GM23338 (cell line): Measurements from ENCODE around the gene ODR4. TPM values are rescaled to one million over a fixed set of nuclear protein-coding genes. Genes with fewer than 3 reads are reported as not detected.

ENCODE experiments used
- ATAC-seq: fragments of 200-7000 bp; cut with Tn5 transposase; 3 replicates; pipeline ENCODE4 v1.9.1; 2020
- DNase-seq: peaks from one replicate; pipeline ENCODE4 v3.0.0-alpha.2; 2015; ENCODE audit warnings: low spot score
- H2AFZ ChIP-seq: fragments of 200-600 bp; sonication (generic); 2 replicates; pipeline ENCODE4 v1.8.0; 2016; ENCODE audit warnings: antibody characterized with exemption, mild to moderate bottlenecking, moderate library complexity
- H3F3A ChIP-seq: fragments of 200-600 bp; sonication (generic); replicated peaks from 2 replicates; pipeline ENCODE4 v1.8.0; 2017; ENCODE audit warnings: antibody characterized with exemption, mixed run types, low read depth
- H3K27ac ChIP-seq: fragments of 200-600 bp; sonication (generic); 2 replicates; pipeline ENCODE4 v1.6.1; 2016; ENCODE audit warnings: low read depth
- H3K27me3 ChIP-seq: fragments of 200-600 bp; sonication (generic); 2 replicates; pipeline ENCODE4 v1.8.0; 2016; ENCODE audit warnings: mild to moderate bottlenecking, mixed run types, moderate library complexity; ENCODE audit not compliant: insufficient read depth
- H3K36me3 ChIP-seq: fragments of 200-600 bp; sonication (generic); 2 replicates; pipeline ENCODE4 v1.8.0; 2016; ENCODE audit warnings: mild to moderate bottlenecking; ENCODE audit not compliant: insufficient read depth
- H3K4me1 ChIP-seq: fragments of 200-600 bp; sonication (generic); 2 replicates; pipeline ENCODE4 v1.8.0; 2016; ENCODE audit warnings: mild to moderate bottlenecking, moderate library complexity; ENCODE audit not compliant: insufficient read depth
- H3K4me2 ChIP-seq: fragments of 200-600 bp; sonication (generic); 2 replicates; pipeline ENCODE4 v1.7.1; 2017; ENCODE audit warnings: mixed run types
- H3K4me3 ChIP-seq: fragments of 200-600 bp; sonication (generic); 2 replicates; pipeline ENCODE4 v1.6.1; 2016; ENCODE audit warnings: mixed run types
- H3K79me2 ChIP-seq: fragments of 200-600 bp; sonication (generic); replicated peaks from 2 replicates; pipeline ENCODE4 v1.8.0; 2017; ENCODE audit warnings: mild to moderate bottlenecking; ENCODE audit not compliant: insufficient read depth
- H3K9me2 ChIP-seq: fragments of 200-600 bp; sonication (generic); 2 replicates; pipeline ENCODE4 v1.8.0; 2017; ENCODE audit not compliant: insufficient read depth
- H4K20me1 ChIP-seq: fragments of 200-600 bp; sonication (generic); replicated peaks from 2 replicates; pipeline ENCODE4 v1.8.0; 2017; ENCODE audit warnings: mild to moderate bottlenecking; ENCODE audit not compliant: insufficient read depth
- H3K27ac Mint-ChIP-seq: 2 replicates; pipeline ENCODE4 v1.8.0; 2020; ENCODE audit warnings: inconsistent platforms, mild to moderate bottlenecking, moderate library complexity, mixed read lengths
- H3K27me3 Mint-ChIP-seq: 3 replicates; pipeline ENCODE4 v1.8.0; 2022; ENCODE audit warnings: low read depth, mild to moderate bottlenecking, moderate library complexity, mixed read lengths, inconsistent platforms; ENCODE audit not compliant: insufficient read depth, poor library complexity
- H3K36me3 Mint-ChIP-seq: 3 replicates; pipeline ENCODE4 v1.8.0; 2021; ENCODE audit warnings: low read depth, mild to moderate bottlenecking, inconsistent platforms, moderate library complexity, mixed read lengths
- H3K4me1 Mint-ChIP-seq: 3 replicates; pipeline ENCODE4 v1.8.0; 2020; ENCODE audit warnings: mild to moderate bottlenecking, inconsistent platforms, mixed read lengths
- H3K4me3 Mint-ChIP-seq: 3 replicates; pipeline ENCODE4 v1.8.0; 2021; ENCODE audit warnings: moderate library complexity, mild to moderate bottlenecking, inconsistent platforms, mixed read lengths
- H3K9me3 Mint-ChIP-seq: 3 replicates; pipeline ENCODE4 v1.8.0; 2020; ENCODE audit warnings: moderate library complexity, mild to moderate bottlenecking, inconsistent platforms, mixed read lengths
- CREB1 ChIP-seq: fragments of 250-450 bp; sonication (Bioruptor Pico); IDR thresholded peaks from 2 replicates; pipeline ENCODE4 v1.5.0; 2020; ENCODE audit warnings: low read depth, mild to moderate bottlenecking, moderate library complexity
- ETS1 ChIP-seq: IDR thresholded peaks from 2 replicates; pipeline ENCODE4 v1.6.1; 2016; ENCODE audit warnings: antibody characterized with exemption
- EZH2 ChIP-seq: fragments of 200-600 bp; sonication (generic); IDR thresholded peaks from one replicate; pipeline ENCODE4 v1.8.0; 2017; ENCODE audit warnings: antibody characterized with exemption, mild to moderate bottlenecking, low read depth; ENCODE audit not compliant: unreplicated experiment
- EZH2phosphoT487 ChIP-seq: fragments of 200-600 bp; sonication (generic); IDR thresholded peaks from one replicate; pipeline ENCODE4 v1.8.1; 2018; ENCODE audit warnings: antibody characterized with exemption; ENCODE audit not compliant: unreplicated experiment
- JUNB ChIP-seq: IDR thresholded peaks from one replicate; pipeline ENCODE4 v1.6.1; 2016; ENCODE audit warnings: antibody characterized with exemption; ENCODE audit not compliant: unreplicated experiment
- NANOG ChIP-seq: IDR thresholded peaks from 2 replicates; pipeline ENCODE4 v1.6.1; 2016; ENCODE audit warnings: antibody characterized with exemption, borderline replicate concordance
- POLR2AphosphoS5 ChIP-seq: IDR thresholded peaks from 2 replicates; pipeline ENCODE4 v1.6.1; 2016; ENCODE audit warnings: antibody characterized with exemption, low read depth
- STAT1 ChIP-seq: IDR thresholded peaks from one replicate; pipeline ENCODE4 v1.6.1; 2016; ENCODE audit warnings: antibody characterized with exemption; ENCODE audit not compliant: unreplicated experiment
- ZNF114 ChIP-seq: fragments of 250-450 bp; sonication (Bioruptor Pico); IDR thresholded peaks from 2 replicates; pipeline ENCODE4 v1.5.0; 2020; ENCODE audit warnings: mild to moderate bottlenecking, moderate library complexity
- ZNF331 ChIP-seq: fragments of 250-450 bp; sonication (Bioruptor Pico); IDR thresholded peaks from 2 replicates; pipeline ENCODE4 v1.5.0; 2020; ENCODE audit warnings: low read depth, mild to moderate bottlenecking, moderate library complexity
- ZNF462 ChIP-seq: fragments of 250-450 bp; sonication (Bioruptor Pico); IDR thresholded peaks from 2 replicates; pipeline ENCODE4 v1.5.0; 2020; ENCODE audit warnings: mild to moderate bottlenecking, moderate library complexity
- polyA plus RNA-seq: library from polyadenylated mRNA; unstranded; fragments of >200 nt; fragmentation: Nextera tagmentation; extraction: Ambion mirVana; gene quantifications from 2 replicates; pipeline ENCODE4 v1.2.1, GENCODE V29; 2016
- total RNA-seq: library from RNA; depleted of rRNA; stranded (reverse); fragments of >200 nt; shearing (Covaris generic); gene quantifications from 2 replicates; pipeline ENCODE4 v1.2.3, GENCODE V29; 2014
- TF ChIP-seq, protein P1 (sequence below): IDR thresholded peaks from one replicate; pipeline ENCODE4 v1.6.1; 2018; ENCODE audit warnings: antibody characterized with exemption; ENCODE audit not compliant: unreplicated experiment
- TF ChIP-seq, protein P2 (sequence below), 2 experiments: fragments of 200-600 bp in 1 of 2; sonication (generic) in 1 of 2; conservative IDR thresholded peaks; 2 replicates each; pipeline versions ENCODE4 v1.5.1 to v1.6.1; 2016 to 2017; ENCODE audit warnings: antibody characterized with exemption in 2 of 2, low read depth in 2 of 2, mild to moderate bottlenecking in 2 of 2, moderate library complexity in 1 of 2

Gene ODR4
- total and polyA plus RNA-seq, 2 experiments from 2014 or later: 17.3 to 18.9 TPM

GRCh38 chr1:186454981-186455380, 79.3 kb downstream of the ODR4 start:
- ATAC-seq (no peak), DNase-seq (no peak)
- Histone ChIP-seq H3K4me2 (no peak overlapping the region), H3K9me2 (no peaks in the 10 kb centered on the region), H3K36me3 (no peaks in the 10 kb centered on the region), H3K79me2 (no peaks in the 10 kb centered on the region), H2AFZ (no peak overlapping the region), H3K4me1 (no peaks in the 10 kb centered on the region), H3K27ac (no peak overlapping the region), H4K20me1 (no peaks in the 10 kb centered on the region), H3K4me3 (no peak overlapping the region), H3K27me3 (no peaks in the 10 kb centered on the region), H3F3A (no peaks in the 10 kb centered on the region)
- no peaks in the 10 kb centered on the region for H3K9me3 Mint-ChIP-seq
- no peaks in the 10 kb centered on the region for H3K36me3 Mint-ChIP-seq
- no peaks in the 10 kb centered on the region for H3K27me3 Mint-ChIP-seq
- no peak overlapping the region for H3K4me3 Mint-ChIP-seq
- H3K27ac Mint-ChIP-seq: no peak overlapping the region
- H3K4me1 Mint-ChIP-seq: no peaks in the 10 kb centered on the region
- TF ChIP-seq EZH2 (no peak), STAT1 (no peak), ZNF331 (CRISPR knock-in tag) (no peak), POLR2AphosphoS5 (no peak), JUNB (no peak), EZH2phosphoT487 (no peak), NANOG (no peak), ZNF114 (CRISPR knock-in tag) (no peak), ETS1 (no peak), ZNF462 (CRISPR knock-in tag) (no peak), CREB1 (no peak)
- TF ChIP-seq, protein P1, sequence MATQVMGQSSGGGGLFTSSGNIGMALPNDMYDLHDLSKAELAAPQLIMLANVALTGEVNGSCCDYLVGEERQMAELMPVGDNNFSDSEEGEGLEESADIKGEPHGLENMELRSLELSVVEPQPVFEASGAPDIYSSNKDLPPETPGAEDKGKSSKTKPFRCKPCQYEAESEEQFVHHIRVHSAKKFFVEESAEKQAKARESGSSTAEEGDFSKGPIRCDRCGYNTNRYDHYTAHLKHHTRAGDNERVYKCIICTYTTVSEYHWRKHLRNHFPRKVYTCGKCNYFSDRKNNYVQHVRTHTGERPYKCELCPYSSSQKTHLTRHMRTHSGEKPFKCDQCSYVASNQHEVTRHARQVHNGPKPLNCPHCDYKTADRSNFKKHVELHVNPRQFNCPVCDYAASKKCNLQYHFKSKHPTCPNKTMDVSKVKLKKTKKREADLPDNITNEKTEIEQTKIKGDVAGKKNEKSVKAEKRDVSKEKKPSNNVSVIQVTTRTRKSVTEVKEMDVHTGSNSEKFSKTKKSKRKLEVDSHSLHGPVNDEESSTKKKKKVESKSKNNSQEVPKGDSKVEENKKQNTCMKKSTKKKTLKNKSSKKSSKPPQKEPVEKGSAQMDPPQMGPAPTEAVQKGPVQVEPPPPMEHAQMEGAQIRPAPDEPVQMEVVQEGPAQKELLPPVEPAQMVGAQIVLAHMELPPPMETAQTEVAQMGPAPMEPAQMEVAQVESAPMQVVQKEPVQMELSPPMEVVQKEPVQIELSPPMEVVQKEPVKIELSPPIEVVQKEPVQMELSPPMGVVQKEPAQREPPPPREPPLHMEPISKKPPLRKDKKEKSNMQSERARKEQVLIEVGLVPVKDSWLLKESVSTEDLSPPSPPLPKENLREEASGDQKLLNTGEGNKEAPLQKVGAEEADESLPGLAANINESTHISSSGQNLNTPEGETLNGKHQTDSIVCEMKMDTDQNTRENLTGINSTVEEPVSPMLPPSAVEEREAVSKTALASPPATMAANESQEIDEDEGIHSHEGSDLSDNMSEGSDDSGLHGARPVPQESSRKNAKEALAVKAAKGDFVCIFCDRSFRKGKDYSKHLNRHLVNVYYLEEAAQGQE: no peak
- TF ChIP-seq, protein P2, sequence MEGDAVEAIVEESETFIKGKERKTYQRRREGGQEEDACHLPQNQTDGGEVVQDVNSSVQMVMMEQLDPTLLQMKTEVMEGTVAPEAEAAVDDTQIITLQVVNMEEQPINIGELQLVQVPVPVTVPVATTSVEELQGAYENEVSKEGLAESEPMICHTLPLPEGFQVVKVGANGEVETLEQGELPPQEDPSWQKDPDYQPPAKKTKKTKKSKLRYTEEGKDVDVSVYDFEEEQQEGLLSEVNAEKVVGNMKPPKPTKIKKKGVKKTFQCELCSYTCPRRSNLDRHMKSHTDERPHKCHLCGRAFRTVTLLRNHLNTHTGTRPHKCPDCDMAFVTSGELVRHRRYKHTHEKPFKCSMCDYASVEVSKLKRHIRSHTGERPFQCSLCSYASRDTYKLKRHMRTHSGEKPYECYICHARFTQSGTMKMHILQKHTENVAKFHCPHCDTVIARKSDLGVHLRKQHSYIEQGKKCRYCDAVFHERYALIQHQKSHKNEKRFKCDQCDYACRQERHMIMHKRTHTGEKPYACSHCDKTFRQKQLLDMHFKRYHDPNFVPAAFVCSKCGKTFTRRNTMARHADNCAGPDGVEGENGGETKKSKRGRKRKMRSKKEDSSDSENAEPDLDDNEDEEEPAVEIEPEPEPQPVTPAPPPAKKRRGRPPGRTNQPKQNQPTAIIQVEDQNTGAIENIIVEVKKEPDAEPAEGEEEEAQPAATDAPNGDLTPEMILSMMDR (conservative IDR thresholded peaks at IDR 0.05; ENCODE audit: low read depth in 2 of 2): no peak
